ENCODE data around the gene GAN.

GAN gene

GRCh38 chr16:81394416-81394815 lies 79.7 kb downstream of the GAN start:
- Histone ChIP-seq H2AFZ (ENCODE audit: low read depth, low read length) (no peak overlapping the region), H3K9ac (ENCODE audit: low read length) (no peak overlapping the region), H3K4me2 (ENCODE audit: low read length) (no peak overlapping the region), H3K36me3 (replicated peaks; ENCODE audit: low read depth, low read length) (no peaks in the 10 kb centered on the region), H3K79me2 (ENCODE audit: low read length) (no peaks in the 10 kb centered on the region), H3K4me3 (ENCODE audit: low read length) (no peak overlapping the region), H3K27me3 (ENCODE audit: low read depth, low read length) (no peaks in the 10 kb centered on the region), H3K27ac (ENCODE audit: low read length) (no peak overlapping the region), H3K9me3 (ENCODE audit: insufficient read depth, low read length) (no peaks in the 10 kb centered on the region), H4K20me1 (ENCODE audit: insufficient read depth, low read length) (no peaks in the 10 kb centered on the region), H3K4me1 (ENCODE audit: low read length) (no peaks in the 10 kb centered on the region)
- TF ChIP-seq EZH2phosphoT487 (IDR thresholded peaks at IDR 0.05; ENCODE audit: low read depth), result no peak
- no peak for TF ChIP-seq CTCF (IDR thresholded peaks at IDR 0.05; ENCODE audit: low read depth, low read length)

- H3K9me3 ChIP-seq (ENCODE audit: insufficient read depth, low read length), result peaks cover 6% of the 10 kb centered on the region; the same call in 1 of the 2 replicates
- TF ChIP-seq EZH2phosphoT487 (IDR thresholded peaks at IDR 0.05; ENCODE audit: low read depth) (no peak), CTCF (IDR thresholded peaks at IDR 0.05; ENCODE audit: low read depth, low read length) (no peak)
- H3K27me3 ChIP-seq (ENCODE audit: low read depth, low read length), result no peaks in the 10 kb centered on the region
- no peaks in the 10 kb centered on the region for H3K79me2 ChIP-seq (ENCODE audit: low read length)
- H2AFZ ChIP-seq (ENCODE audit: low read depth, low read length), result no peak overlapping the region
- H3K4me2 ChIP-seq (ENCODE audit: low read length), result no peak overlapping the region
- H3K4me1 ChIP-seq (ENCODE audit: low read length), result no peaks in the 10 kb centered on the region
- no peak overlapping the region for H3K4me3 ChIP-seq (ENCODE audit: low read length)
- H3K9ac ChIP-seq (ENCODE audit: low read length), result no peak overlapping the region
- H3K27ac ChIP-seq (ENCODE audit: low read length), result no peak overlapping the region
- no peaks in the 10 kb centered on the region for H4K20me1 ChIP-seq (ENCODE audit: insufficient read depth, low read length)
- H3K36me3 ChIP-seq (replicated peaks; ENCODE audit: low read depth, low read length), result no peaks in the 10 kb centered on the region
Observed at GRCh38 chr16:81394966-81395655, 80.3 kb downstream of the GAN start.

GRCh38 chr16:81397058-81397878 lies 82.5 kb downstream of the GAN start:
- H3K79me2 ChIP-seq (ENCODE audit: low read length), result no peaks in the 10 kb centered on the region
- peaks cover 8% of the 10 kb centered on the region; the same call in 1 of the 2 replicates for H3K9me3 ChIP-seq (ENCODE audit: insufficient read depth, low read length)
- no peak overlapping the region for H3K9ac ChIP-seq (ENCODE audit: low read length)
- no peak overlapping the region for H3K27ac ChIP-seq (ENCODE audit: low read length)
- H3K4me3 ChIP-seq (ENCODE audit: low read length), result no peak overlapping the region
- no peaks in the 10 kb centered on the region for H3K36me3 ChIP-seq (replicated peaks; ENCODE audit: low read depth, low read length)
- no peak for TF ChIP-seq CTCF (IDR thresholded peaks at IDR 0.05; ENCODE audit: low read depth, low read length)
- TF ChIP-seq EZH2phosphoT487 (IDR thresholded peaks at IDR 0.05; ENCODE audit: low read depth), result no peak
- H3K4me2 ChIP-seq (ENCODE audit: low read length), result no peak overlapping the region
- no peaks in the 10 kb centered on the region for H4K20me1 ChIP-seq (ENCODE audit: insufficient read depth, low read length)
- no peaks in the 10 kb centered on the region for H3K4me1 ChIP-seq (ENCODE audit: low read length)
- H2AFZ ChIP-seq (ENCODE audit: low read depth, low read length), result no peak overlapping the region
- no peaks in the 10 kb centered on the region for H3K27me3 ChIP-seq (ENCODE audit: low read depth, low read length)

GRCh38 chr16:81397879-81398520 lies 83.2 kb downstream of the GAN start:
- Histone ChIP-seq H3K9ac (ENCODE audit: low read length) (no peak overlapping the region), H2AFZ (ENCODE audit: low read depth, low read length) (no peak overlapping the region)
- TF ChIP-seq CTCF (IDR thresholded peaks at IDR 0.05; ENCODE audit: low read depth, low read length) (no peak), EZH2phosphoT487 (IDR thresholded peaks at IDR 0.05; ENCODE audit: low read depth) (no peak)

More at GRCh38 chr16:81397879-81398520, 83.2 kb downstream of the GAN start:
- no peaks in the 10 kb centered on the region for H3K4me1 ChIP-seq (ENCODE audit: low read length)
- no peaks in the 10 kb centered on the region for H3K27me3 ChIP-seq (ENCODE audit: low read depth, low read length)
- H3K4me2 ChIP-seq (ENCODE audit: low read length), result no peak overlapping the region
- H3K27ac ChIP-seq (ENCODE audit: low read length), result no peak overlapping the region
- H3K9me3 ChIP-seq (ENCODE audit: insufficient read depth, low read length), result peaks cover 8% of the 10 kb centered on the region; the same call in 1 of the 2 replicates
- H3K4me3 ChIP-seq (ENCODE audit: low read length), result no peak overlapping the region
- no peaks in the 10 kb centered on the region for H3K79me2 ChIP-seq (ENCODE audit: low read length)
- no peaks in the 10 kb centered on the region for H4K20me1 ChIP-seq (ENCODE audit: insufficient read depth, low read length)
- no peaks in the 10 kb centered on the region for H3K36me3 ChIP-seq (replicated peaks; ENCODE audit: low read depth, low read length)

Measured in OCI-LY3 (cell line).